GM21619 (cell line): Measurements from ENCODE around the gene MAP1LC3B2.

Experiments used
- ATAC-seq: cut with Tn5 transposase; IDR thresholded peaks from one replicate; pipeline ENCODE4 v1.9.1; 2021; ENCODE audit not compliant: unreplicated experiment

MAP1LC3B2 gene

DNA sequence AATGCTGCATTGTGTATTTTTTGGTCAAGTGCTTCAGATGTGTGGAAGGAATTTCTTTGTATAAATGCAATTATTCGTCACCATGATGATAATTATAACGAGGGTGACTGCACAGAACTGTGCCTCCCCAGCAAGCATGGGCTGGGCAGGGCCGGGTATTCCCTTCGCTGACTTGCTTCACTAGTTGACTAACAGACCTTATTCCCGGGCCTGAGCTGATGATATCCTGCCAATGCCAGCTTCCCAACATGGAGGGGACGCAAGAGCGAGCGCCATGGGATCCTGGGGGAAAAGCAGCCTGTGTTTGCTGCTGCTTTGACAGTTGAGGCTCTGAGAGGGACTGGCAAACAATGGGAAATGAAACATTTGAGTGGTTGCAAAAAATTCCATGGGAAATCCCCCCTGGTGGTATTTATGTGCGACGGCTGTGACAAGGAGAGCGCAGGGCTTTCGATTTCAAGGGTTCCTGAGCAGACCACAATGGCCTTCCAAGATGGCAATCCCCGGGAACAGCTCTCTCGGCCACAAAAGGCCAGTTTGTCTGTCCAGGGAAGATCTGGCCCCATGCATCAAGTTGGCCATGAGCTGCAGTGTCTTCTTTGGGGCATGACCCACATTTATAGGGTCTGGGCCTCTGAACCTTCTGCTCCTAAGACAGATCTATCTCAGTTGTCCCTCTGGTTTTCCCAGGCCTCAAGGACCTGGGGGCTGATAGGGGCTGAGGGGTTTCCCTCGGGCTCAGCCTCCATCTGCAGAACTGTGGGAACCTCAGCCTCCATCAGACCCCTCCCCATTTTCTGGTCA lies 21.9 kb upstream of the MAP1LC3B2 start:
- ATAC-seq, result peak; percentile 28

DNA sequence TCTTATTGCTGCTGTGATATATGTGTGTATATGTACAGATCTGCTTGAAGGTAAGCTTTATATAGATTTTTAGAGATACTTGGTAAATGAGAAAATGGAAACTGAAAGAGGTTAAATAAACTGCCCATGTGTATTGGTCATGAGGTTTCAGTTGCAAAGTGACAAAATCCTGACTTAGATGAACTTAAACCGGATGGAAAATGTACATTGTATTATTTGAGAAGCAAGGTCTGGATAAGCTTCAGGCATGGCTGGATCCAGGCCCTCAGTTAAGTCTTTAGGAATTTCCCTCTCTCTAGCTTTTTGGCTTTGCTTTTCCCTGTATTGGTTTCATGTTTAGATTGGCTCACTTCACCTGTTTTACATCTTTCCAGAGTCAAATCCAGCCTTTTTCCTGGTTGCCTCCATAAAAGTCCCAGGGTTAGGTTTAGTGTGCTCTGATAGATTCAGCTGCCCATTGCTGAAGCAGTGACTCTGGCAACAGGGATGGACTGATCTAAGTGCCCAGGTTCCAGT lies 21.0 kb upstream of the MAP1LC3B2 start:
- ATAC-seq, result peak; percentile 53

DNA sequence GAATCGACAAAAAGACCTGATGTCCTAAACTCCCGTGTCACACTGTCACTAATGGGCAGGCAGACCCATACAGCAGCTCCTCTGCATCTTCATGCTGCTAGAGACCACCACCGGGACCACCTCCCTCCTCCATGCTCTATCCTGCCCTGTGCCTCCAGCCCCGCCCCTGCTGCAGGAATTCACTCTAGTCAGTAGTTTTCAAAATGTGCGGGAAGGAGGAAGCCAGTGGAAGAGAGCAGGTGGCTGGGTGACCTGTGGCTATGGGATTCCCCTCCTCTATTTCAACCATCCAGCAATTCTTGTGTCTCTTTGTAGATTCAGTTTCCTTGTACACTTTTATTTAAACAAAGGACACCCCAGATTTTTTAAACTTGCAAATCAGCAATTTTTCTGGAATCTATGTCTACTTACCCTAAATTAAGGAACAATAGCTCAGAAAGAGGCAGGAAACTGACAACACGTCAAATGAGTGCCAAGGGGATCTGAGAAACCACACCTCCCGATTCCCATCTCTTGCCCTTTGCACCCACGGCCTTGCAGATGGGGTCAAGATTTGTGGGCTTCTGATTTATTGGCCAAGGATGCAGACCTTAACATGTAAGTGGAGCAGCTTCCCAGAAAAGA lies 20.4 kb upstream of the MAP1LC3B2 start:
- no peak for ATAC-seq

DNA sequence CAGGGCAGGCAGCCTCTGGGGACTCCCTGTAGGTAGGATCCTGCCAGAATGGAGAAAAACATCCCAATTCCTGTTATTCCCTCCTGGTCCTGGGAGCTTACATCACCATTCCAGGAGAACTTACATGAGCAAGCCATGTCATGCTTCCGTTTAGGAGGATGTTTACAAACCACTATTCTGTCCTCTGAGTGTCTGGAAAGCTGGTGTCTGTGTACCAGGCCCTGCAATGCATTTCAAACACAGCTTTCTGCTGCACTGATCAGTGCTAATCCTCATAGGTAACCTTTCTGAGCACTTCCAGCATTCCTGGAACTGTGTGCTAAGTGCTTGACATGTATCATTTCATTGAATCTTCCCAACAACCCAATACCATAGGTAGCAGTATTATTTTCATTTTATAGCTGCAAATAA lies 19.8 kb upstream of the MAP1LC3B2 start:
- ATAC-seq, result no peak

DNA sequence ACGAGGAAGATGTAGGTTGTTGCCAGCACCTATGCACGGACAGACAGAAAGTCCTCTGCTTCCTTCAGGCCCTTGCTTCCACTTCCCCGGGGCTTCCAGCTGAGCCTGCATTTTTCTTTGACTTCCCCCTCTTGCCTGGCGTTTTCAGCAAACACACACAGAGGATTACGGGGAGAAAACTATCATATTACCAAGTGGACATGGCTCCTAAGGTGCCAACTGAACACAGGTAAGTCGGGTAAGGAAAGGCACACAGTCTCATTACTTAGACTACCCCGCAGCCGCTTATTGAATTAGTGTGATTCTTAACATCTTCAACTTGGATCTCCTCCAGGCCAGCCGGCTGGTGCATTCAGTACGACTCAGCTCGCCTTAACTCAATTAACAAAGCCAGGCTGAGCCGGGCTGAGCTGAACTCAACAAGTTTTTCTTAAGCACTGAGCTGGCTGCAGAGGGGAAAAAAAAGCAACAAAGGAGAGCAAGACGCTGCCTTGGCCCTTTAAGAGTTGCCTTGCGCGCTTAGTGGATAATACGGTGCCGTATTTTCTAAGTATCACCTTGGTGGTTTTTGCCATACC lies 19.2 kb upstream of the MAP1LC3B2 start:
- ATAC-seq, result no peak

DNA sequence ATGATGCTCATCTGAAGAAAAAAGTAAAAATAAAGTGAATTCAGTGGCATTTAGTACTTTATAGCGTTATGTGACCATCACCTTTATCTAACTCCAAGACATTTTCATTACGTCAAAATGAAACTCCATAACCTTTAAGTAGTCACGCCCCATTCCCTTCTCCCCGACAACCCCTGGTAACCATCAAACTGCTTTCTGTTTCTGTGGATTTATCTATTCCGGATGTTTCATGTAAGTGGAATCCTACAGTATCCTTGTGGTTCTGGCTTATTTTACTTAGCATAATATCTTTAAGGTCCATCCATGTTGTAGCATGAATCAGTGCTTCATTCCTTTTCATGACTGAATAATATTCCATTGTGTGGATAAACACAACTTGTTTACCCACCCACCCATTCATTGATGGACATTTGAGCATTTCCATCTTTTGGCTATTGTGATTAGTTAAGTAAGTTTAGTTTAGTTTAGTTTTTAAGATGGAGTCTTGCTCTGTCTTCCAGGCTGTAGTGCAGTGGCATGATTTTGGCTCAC lies 18.5 kb upstream of the MAP1LC3B2 start:
- ATAC-seq, result no peak

DNA sequence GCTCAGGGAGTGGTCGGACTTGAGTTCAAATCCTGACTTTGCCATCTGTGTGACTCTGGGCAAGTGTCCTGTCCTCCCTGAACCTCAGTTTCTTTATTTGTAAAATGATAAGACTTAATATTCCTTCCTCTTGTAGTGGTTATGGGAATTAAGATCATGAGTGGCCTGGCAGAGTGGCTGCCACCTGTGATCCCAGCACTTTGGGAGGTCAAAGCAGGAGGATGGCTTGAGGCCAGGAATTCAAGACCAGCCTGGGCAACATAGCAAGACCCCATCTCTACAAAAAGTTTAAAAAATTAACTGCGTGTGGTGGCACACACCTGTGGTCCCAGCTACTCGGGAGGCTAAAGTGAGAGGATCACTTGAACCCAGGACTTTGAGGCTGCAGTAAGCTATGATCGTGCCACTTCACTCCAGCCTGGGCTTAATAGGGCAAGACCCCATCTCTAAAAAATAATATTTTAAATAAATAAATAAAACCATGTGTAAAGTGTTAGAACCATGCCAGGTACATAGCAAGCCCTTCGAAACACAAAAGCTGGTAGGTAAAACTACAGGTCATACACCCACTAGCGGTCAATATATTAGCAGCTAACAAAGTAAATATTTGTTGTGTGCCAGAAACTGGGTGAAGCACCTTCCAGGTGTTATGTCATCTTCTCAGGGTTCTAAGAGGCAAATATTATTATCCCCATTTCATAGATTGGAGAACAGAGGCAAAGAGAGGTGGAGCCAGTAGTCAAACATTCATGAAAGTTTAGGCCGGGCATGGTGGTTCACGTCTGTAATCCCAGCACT lies 17.4 kb upstream of the MAP1LC3B2 start:
- ATAC-seq, result no peak

DNA sequence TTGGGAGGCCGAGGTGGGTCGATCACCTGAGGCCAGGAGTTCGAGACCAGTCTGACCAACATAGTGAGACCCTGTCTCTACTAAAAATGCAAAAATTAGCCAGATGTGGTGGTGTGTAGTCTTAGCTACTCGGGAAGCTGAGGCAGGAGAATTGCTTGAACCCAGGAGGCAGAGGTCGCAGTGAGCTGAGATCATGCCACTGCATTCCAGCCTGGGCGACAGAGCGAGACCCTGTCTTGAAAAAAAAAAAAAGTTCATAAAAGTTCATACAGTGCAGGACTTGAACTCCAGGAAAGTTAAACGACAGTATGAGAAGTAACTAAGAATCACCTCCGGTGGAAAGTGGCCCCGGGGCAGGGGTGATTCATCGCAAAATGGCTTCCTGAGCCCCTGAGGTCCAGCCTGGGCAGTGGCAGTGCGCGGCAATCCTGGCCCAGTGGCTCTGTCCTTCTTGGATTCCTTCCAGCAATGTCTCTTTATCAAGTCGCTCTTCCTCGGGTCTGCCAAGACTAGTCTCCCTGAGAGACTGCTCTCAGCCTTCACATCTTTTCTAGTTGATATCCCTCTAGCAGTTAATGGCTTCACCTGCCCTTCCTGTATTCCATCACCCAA lies 16.7 kb upstream of the MAP1LC3B2 start:
- ATAC-seq, result no peak

DNA sequence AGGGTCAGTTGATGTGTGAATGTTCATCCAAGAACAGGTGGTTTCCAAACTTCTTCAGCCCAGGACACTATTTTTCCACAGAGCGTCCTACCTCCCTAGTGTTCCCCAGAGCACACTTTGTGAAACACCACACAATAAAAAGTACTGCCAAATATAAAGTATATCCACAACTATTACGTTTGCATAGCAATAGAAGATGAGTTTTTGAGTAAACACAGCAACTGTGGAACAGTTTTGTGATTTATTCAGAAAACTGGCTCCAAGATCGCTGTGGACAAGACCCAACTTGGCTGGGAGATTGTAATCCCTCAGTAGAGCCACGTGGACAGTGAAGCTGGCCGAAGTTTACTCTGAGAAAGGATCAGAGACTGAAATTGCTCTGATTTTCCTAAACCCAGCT lies 14.5 kb upstream of the MAP1LC3B2 start:
- no peak for ATAC-seq

DNA sequence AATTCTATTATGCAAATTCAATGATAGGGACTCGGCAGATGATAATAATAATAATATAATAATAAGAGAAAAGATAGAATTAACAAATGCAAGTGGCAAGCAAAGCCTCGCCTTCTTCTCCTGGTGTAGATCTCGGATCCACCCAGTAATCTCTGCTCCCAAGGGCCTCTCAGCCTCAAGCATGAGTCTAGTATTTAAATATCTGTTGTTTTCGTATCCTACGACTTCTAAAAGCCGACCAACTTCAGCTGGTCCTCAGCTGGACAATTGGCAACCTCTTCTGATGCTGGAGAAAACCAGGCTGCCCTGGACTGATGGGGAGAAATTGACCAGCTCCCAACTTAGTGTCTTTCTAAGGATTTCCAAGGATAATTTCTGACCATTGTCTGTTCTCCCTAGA lies 14.0 kb upstream of the MAP1LC3B2 start:
- ATAC-seq, result no peak

DNA sequence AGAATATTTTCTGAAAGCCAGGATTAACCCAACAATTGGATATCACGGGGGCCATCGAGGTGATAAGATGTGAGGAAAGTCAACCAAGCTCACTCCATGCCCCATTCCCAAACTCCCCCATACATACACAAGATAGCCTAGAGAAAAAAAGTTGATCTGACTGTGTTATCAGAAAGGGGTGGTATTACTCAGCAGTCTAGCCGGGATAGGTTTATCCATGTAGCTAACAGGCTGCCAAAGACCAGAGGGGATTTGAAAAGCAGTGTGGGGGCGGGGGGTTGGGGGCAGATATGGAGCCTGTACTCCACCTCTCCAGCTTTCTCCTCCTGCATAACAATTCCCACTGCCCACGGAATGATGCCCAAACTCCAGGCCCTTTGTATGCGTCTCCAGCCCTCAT lies 13.2 kb upstream of the MAP1LC3B2 start:
- ATAC-seq, result no peak

DNA sequence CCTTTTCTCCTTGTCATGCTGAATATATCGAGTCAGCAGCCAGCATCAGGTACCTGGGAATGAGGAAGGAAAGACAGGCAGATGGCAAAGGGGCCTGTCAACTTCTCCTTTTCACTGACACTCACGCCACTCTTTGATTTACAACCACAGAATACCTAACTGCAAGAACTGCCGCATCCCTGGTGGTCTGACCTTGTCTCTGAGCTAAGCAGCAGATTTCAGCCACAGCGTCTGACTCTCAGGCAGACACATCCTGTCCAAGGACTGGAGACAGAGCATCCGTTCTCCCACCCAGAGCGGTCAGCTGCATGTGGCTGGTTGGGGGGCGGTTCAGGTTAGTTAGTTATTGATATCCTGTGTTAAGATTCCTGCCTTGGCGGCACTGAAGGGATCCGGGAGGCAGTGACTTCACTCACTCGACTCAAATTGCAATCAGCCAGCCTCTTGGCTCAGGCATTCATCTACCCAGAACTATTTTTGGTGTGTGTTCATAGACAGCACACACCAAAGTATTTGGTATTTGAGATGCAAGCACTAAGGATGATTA lies 11.2 kb upstream of the MAP1LC3B2 start:
- ATAC-seq, result peak; percentile 95

DNA sequence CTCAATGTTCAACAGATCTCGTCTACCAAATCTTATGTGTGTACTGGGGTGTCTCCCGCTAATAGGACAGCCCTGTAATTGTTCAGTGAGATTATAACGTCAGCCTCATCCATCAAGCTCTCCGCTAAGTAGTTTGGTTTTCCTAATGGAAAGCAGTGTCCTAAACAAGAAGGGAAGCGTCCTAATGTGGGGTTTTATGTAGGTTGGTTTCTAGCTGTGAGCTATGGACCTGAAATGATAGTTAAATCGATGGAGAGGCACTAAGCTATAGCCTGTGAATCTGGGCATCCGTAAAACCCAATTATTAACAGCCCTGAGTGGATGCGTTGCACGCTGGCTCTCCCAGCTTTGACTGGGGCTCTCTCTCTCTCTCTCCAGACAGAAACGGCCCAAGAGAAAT lies 9.2 kb upstream of the MAP1LC3B2 start:
- no peak for ATAC-seq

DNA sequence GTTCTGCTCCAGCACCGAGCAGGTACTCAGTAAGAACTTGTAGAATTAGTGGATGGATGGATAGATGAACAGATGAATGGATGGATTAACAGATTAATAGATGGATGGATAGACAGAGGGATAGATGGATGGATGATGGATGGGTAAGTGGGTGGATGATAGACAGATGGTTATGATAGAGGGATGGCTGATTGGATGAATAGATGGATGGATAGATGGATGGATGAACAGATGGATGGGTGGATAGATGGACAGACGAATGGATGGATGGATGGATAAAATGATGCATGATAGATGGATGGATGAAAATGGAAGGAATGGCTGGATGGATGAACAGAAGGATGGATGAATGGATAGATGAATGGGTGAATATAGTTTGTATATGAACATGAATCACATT lies 8.0 kb upstream of the MAP1LC3B2 start:
- ATAC-seq, result no peak

DNA sequence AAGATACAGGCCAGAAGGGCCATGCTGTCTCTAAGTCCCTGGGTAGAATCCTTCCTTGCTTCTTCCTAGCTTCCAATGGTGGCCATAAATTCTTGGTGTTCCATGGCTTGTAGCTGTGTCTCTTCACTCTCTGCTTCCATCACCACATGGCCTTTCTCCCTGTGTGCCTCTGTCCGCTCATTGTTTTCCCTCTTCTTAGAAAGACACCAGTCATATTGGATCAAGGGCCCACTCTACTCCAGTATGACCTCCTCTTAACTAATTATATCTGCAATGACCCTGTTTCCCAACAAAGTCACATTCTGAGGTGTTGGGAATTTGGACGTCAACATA lies 7.6 kb upstream of the MAP1LC3B2 start:
- ATAC-seq, result no peak

DNA sequence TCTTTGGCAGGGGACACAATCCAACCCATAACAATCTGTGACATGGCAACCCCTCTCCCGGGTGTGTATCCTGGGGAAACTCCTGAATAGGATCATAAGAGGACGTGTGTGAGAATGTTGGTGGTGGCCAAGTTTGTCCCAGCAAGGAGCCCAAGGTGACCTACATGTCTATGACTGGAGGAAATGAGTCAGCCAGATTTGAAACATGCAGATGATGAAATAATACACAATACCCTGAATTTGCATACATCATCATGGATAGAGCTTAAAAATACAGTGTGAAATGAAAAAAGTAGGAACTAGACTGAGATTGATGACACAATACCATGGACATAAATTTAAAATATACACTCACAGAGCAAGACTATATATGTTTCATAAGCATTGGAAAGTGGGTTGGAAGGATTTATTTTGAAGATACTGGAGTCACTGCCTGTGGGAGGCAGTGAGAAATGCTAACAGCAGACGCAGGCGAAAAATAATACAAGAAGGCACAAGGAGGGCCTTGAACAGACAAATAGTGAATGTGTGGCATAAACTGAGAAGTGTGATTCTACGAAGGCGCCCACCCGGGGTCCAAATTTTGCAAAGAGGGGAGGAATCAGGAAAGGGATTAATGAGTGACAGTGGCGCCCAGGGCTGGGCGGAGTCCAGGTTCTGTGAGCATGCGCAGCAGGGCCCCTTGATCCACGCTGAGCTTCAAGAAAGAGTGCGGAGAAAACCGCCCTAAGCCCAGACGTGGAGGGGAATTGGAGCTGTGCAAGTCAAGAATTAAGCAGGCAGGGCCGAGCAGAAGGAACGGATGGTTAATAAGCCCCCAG lies 7.0 kb upstream of the MAP1LC3B2 start:
- no peak for ATAC-seq

DNA sequence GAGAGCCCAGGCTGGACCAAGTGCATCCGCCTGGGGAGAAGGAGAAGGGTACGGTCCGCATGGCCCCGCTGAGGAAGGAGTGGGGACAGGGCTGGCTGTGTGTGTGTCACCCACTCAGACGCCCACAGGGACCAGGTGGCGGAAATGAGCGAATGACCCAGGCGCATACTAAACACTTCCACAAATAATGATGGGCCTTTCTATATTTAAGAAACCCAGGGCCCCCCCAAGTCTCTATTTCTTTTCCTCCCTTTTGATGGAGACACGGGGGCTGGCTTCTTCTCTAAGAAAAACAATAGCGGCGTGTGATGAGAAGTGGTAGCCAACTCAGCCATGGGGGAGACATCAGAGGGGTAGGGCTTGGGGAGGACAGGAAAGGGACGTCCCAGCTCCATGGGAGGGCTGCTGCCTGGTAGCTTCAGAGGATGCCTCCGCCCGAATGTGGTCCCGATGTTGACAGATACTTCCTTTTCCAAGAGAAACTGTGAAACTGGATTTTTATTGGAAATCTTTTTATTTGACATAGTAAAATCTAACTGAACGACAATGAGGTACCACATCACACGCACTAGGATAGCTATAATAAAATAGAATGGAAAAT lies 6.3 kb upstream of the MAP1LC3B2 start:
- no peak for ATAC-seq

DNA sequence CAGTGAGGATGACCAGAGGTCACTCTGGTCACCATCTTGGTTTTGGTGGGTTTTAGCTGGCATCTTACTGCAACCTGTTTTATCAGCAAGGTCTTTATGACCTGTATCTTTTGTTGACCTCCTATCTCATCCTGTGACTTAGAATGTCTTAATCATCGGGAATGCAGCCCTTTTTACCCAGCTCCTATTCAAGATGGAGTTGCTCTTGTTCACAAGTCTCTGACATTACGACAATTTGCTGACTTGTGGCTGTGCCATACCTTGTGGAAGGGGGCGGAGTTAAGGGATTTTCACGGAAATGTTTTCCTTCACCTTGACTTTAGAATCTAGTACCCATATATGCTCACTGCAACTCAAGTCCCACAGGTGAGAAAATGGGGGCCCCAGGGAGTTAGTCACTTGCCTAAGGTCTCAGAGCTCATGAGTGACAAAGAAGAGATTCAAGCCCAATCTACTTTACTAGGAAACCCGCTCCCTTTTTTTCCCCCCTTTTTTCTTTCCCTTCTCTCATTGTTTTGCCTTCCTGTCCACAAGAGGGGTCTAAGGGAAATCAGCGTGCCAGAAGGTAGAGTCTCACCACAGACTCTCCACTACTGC lies 2.7 kb upstream of the MAP1LC3B2 start:
- ATAC-seq, result no peak
